Muscle layer of duodenum (tissue), 2 donors: Measurements from ENCODE around the gene KRTAP16-1.

Experiments used
- H3K27ac ChIP-seq: one replicate; pipeline ENCODE4 v1.7.0; 2013; ENCODE audit warnings: mild to moderate bottlenecking, low read length
- H3K27me3 ChIP-seq: one replicate; pipeline ENCODE4 v1.7.0; 2013; ENCODE audit warnings: low read depth, mild to moderate bottlenecking, control low read depth, low read length
- H3K36me3 ChIP-seq, 2 donors: one replicate each; pipeline ENCODE4 v1.7.0; 2013; ENCODE audit warnings: low read length in 2 of 2, control low read depth in 1 of 2, mild to moderate bottlenecking in 1 of 2; ENCODE audit not compliant: insufficient read depth in 2 of 2, control insufficient read depth in 1 of 2
- H3K4me1 ChIP-seq, 2 donors: one replicate each; pipeline ENCODE4 v1.7.0; 2013; ENCODE audit warnings: low read length in 2 of 2, mild to moderate bottlenecking in 2 of 2, control low read depth in 1 of 2, moderate library complexity in 1 of 2; ENCODE audit not compliant: insufficient read depth in 2 of 2, control insufficient read depth in 1 of 2
- H3K4me3 ChIP-seq, 2 donors: one replicate each; pipeline ENCODE4 v1.7.0; 2013; ENCODE audit warnings: low read length in 2 of 2, low read depth in 1 of 2, mild to moderate bottlenecking in 1 of 2
- H3K9me3 ChIP-seq, 2 donors: one replicate each; pipeline ENCODE4 v1.7.0; 2013; ENCODE audit warnings: low read length in 2 of 2, control low read depth in 1 of 2, mild to moderate bottlenecking in 1 of 2; ENCODE audit not compliant: control insufficient read depth in 1 of 2
- donor health status: healthy.

The KRTAP16-1 gene

GRCh38 chr17:41315204-41315794 is 6.2 kb upstream of the KRTAP16-1 start, which contains the start of gene KRTAP17-1:
TSS of gene KRTAP17-1 (minus strand) at chr17:41315710. CDS start at chr17:41315650, 60 bp downstream.
- Histone ChIP-seq H3K27me3 (no peaks in the 10 kb centered on the region), H3K4me3 (no peak within 1 kb of the TSS), H3K9me3 (peaks cover 0 to 6% of the 10 kb centered on the region in 2 donors), H3K4me1 (no peaks in the 10 kb centered on the region), H3K27ac (no peak within 1 kb of the TSS), H3K36me3 (no peaks in the 10 kb centered on the region)

- Histone ChIP-seq H3K4me3 (no peak overlapping the region), H3K4me1 (no peaks in the 10 kb centered on the region), H3K36me3 (no peaks in the 10 kb centered on the region), H3K27ac (no peak overlapping the region), H3K9me3 (no peaks in the 10 kb centered on the region), H3K27me3 (peaks cover 4% of the 10 kb centered on the region)
Observed at GRCh38 chr17:41311111-41311510, 2.0 kb upstream of the KRTAP16-1 start.

GRCh38 chr17:41308251-41308917 is 725 bp downstream of the KRTAP16-1 start:
- Histone ChIP-seq H3K9me3 (no peaks in the 10 kb centered on the region), H3K27me3 (peaks cover 4% of the 10 kb centered on the region), H3K4me3 (peak overlapping the region in 1 of 2 donors; percentile 14), H3K27ac (no peak overlapping the region), H3K4me1 (no peaks in the 10 kb centered on the region), H3K36me3 (no peaks in the 10 kb centered on the region)

- Histone ChIP-seq H3K27me3 (peaks cover 4% of the 10 kb centered on the region), H3K4me1 (no peaks in the 10 kb centered on the region), H3K27ac (no peak overlapping the region), H3K4me3 (peak overlapping the region in 1 of 2 donors; percentile 14), H3K36me3 (no peaks in the 10 kb centered on the region), H3K9me3 (no peaks in the 10 kb centered on the region)
Observed at GRCh38 chr17:41307647-41308046, 1.5 kb downstream of the KRTAP16-1 start.

- H3K4me1 ChIP-seq: no peaks in the 10 kb centered on the region
- H3K27ac ChIP-seq: no peak overlapping the region
- H3K4me3 ChIP-seq: no peak overlapping the region
- no peaks in the 10 kb centered on the region for H3K9me3 ChIP-seq
- H3K27me3 ChIP-seq: peaks cover 4% of the 10 kb centered on the region
- H3K36me3 ChIP-seq: no peaks in the 10 kb centered on the region
Observed at GRCh38 chr17:41304091-41304490, 5.0 kb downstream of the KRTAP16-1 start.

GRCh38 chr17:41302981-41303380 is 6.1 kb downstream of the KRTAP16-1 start:
- Histone ChIP-seq H3K4me3 (no peak overlapping the region), H3K27ac (no peak overlapping the region), H3K9me3 (no peaks in the 10 kb centered on the region)

GRCh38 chr17:41301916-41302901 is 6.9 kb downstream of the KRTAP16-1 start, which contains the start of gene KRTAP29-1:
TSS of gene KRTAP29-1 (minus strand) at chr17:41302851. CDS start at chr17:41302851, 0 bp downstream.
- no peaks in the 10 kb centered on the region for H3K36me3 ChIP-seq
- no peak within 1 kb of the TSS for H3K27ac ChIP-seq
- H3K9me3 ChIP-seq: no peaks in the 10 kb centered on the region
- no peaks in the 10 kb centered on the region for H3K27me3 ChIP-seq
- H3K4me3 ChIP-seq: no peak within 1 kb of the TSS
- no peaks in the 10 kb centered on the region for H3K4me1 ChIP-seq

More at GRCh38 chr17:41302981-41303380, 6.1 kb downstream of the KRTAP16-1 start:
- Histone ChIP-seq H3K4me1 (no peaks in the 10 kb centered on the region), H3K36me3 (no peaks in the 10 kb centered on the region), H3K27me3 (peaks cover under 1% of the 10 kb centered on the region)

- Histone ChIP-seq H3K27me3 (no peaks in the 10 kb centered on the region), H3K4me1 (no peaks in the 10 kb centered on the region), H3K4me3 (no peak overlapping the region)
Observed at GRCh38 chr17:41301204-41301790, 7.8 kb downstream of the KRTAP16-1 start.

GRCh38 chr17:41298458-41299135 is 10.5 kb downstream of the KRTAP16-1 start:
- H3K27ac ChIP-seq: no peak overlapping the region
- H3K9me3 ChIP-seq: no peaks in the 10 kb centered on the region
- H3K4me3 ChIP-seq: no peak overlapping the region
- no peaks in the 10 kb centered on the region for H3K27me3 ChIP-seq
- H3K4me1 ChIP-seq: no peaks in the 10 kb centered on the region
- H3K36me3 ChIP-seq: no peaks in the 10 kb centered on the region

More at GRCh38 chr17:41301204-41301790, 7.8 kb downstream of the KRTAP16-1 start:
- no peaks in the 10 kb centered on the region for H3K36me3 ChIP-seq
- H3K9me3 ChIP-seq: no peaks in the 10 kb centered on the region
- H3K27ac ChIP-seq: no peak overlapping the region

GRCh38 chr17:41296846-41297245 is 12.3 kb downstream of the KRTAP16-1 start:
- Histone ChIP-seq H3K36me3 (no peaks in the 10 kb centered on the region), H3K9me3 (no peaks in the 10 kb centered on the region)

More at GRCh38 chr17:41296846-41297245, 12.3 kb downstream of the KRTAP16-1 start:
- Histone ChIP-seq H3K27ac (no peak overlapping the region), H3K4me3 (no peak overlapping the region), H3K4me1 (no peaks in the 10 kb centered on the region), H3K27me3 (no peaks in the 10 kb centered on the region)
